Endothelial cell of umbilical vein (primary cell): ENCODE data around the gene GDPGP1. TPM values are rescaled to one million over a fixed set of nuclear protein-coding genes. Genes with fewer than 3 reads are reported as not detected.

Experiments used
- BruUV-seq: library from RNA; stranded (reverse); fragments of 400-500 nt; replicated peaks from 2 replicates; lab custom pipeline; 2021; lab: Mats Ljungman, UMichigan
- CTCF ChIA-PET: fragments of 300-600, 350-600 bp; sonication (Branson Sonifier 250); formaldehyde crosslinking; loops from one replicate; lab custom pipeline; 2021; ENCODE audit warnings: antibody characterized with exemption, inconsistent platforms; lab: Charles Lee
- POLR2A ChIA-PET: fragments of 300-600, 350-600 bp; sonication (Branson Sonifier 250); formaldehyde crosslinking; loops from one replicate; lab custom pipeline; 2021; ENCODE audit warnings: antibody characterized with exemption, inconsistent platforms; lab: Charles Lee
- DNase-seq: peaks from one replicate; pipeline ENCODE4 v3.0.0-alpha.2; 2011; ENCODE audit warnings: low read depth, low spot score
- FAIRE-seq: peaks from 2 replicates; lab custom pipeline; 2011; peaks lifted over from hg19 to GRCh38; lab: Jason Lieb, UNC
- H2AFZ ChIP-seq: 2 replicates; pipeline ENCODE4 v1.6.0; 2012; ENCODE audit warnings: low read depth, low read length, control low read depth, inconsistent platforms
- H3K27ac ChIP-seq: 2 replicates; pipeline ENCODE4 v1.5.1; 2011; ENCODE audit warnings: low read depth, mild to moderate bottlenecking, control low read depth, low read length, moderate library complexity; ENCODE audit not compliant: insufficient read depth
- H3K27me3 ChIP-seq, 2 experiments: 2 replicates each; pipeline versions ENCODE4 v1.6.0 to v1.6.1; 2011; ENCODE audit warnings: low read length in 2 of 2, mixed read lengths in 1 of 2; ENCODE audit not compliant: control insufficient read depth in 2 of 2, insufficient read depth in 2 of 2
- H3K36me3 ChIP-seq, 2 experiments: 2 replicates in 1 of 2; 3 replicates in 1 of 2; pipeline ENCODE4 v1.5.1; 2011; ENCODE audit warnings: low read length in 2 of 2, mild to moderate bottlenecking in 1 of 2, moderate library complexity in 1 of 2; ENCODE audit not compliant: control insufficient read depth in 2 of 2, insufficient read depth in 2 of 2; ENCODE audit errors: extremely low read depth in 1 of 2
- H3K4me1 ChIP-seq: 3 replicates; pipeline ENCODE4 v1.5.1; 2011; ENCODE audit warnings: mild to moderate bottlenecking, low read length; ENCODE audit not compliant: control insufficient read depth, insufficient read depth; ENCODE audit errors: extremely low read depth
- H3K4me2 ChIP-seq: 2 replicates; pipeline ENCODE4 v1.6.1; 2011; ENCODE audit warnings: low read length, control low read depth, mixed read lengths; ENCODE audit not compliant: insufficient read depth
- H3K4me3 ChIP-seq, 3 experiments: fragments of 200-600 bp in 1 of 3; sonication (generic), shearing (Covaris generic) in 1 of 3; replicated peaks in 1 of 3; 2 replicates each; pipeline ENCODE4 v1.5.1; 2011 to 2016; ENCODE audit warnings: control low read depth in 3 of 3, low read length in 3 of 3, mild to moderate bottlenecking in 2 of 3, inconsistent platforms in 1 of 3, low read depth in 1 of 3, moderate library complexity in 1 of 3; ENCODE audit not compliant: insufficient read depth in 1 of 3
- H3K79me2 ChIP-seq: 2 replicates; pipeline ENCODE4 v1.6.0; 2012; ENCODE audit warnings: low read length, inconsistent platforms; ENCODE audit not compliant: control insufficient read depth, insufficient read depth
- H3K9ac ChIP-seq: replicated peaks from 2 replicates; pipeline ENCODE3; 2011; ENCODE audit warnings: low read length, control low read depth; ENCODE audit not compliant: insufficient read depth; ENCODE audit errors: extremely low read depth
- H3K9me1 ChIP-seq: replicated peaks from 3 replicates; pipeline ENCODE4 v1.6.0; 2011; ENCODE audit warnings: mild to moderate bottlenecking, low read length; ENCODE audit not compliant: control insufficient read depth, insufficient read depth; ENCODE audit errors: extremely low read depth
- H3K9me3 ChIP-seq: replicated peaks from 2 replicates; pipeline ENCODE4 v1.5.1; 2012; ENCODE audit warnings: low read length, inconsistent platforms; ENCODE audit not compliant: control insufficient read depth, insufficient read depth
- H4K20me1 ChIP-seq: replicated peaks from 2 replicates; pipeline ENCODE3; 2011; ENCODE audit warnings: mild to moderate bottlenecking, low read length; ENCODE audit not compliant: control insufficient read depth, insufficient read depth; ENCODE audit errors: extremely low read depth
- EZH2 ChIP-seq: IDR thresholded peaks from 2 replicates; pipeline ENCODE4 v1.6.1; 2012; ENCODE audit warnings: borderline replicate concordance, low read depth, mild to moderate bottlenecking, moderate library complexity, low read length, inconsistent platforms; ENCODE audit not compliant: severe bottlenecking
- FOS ChIP-seq: IDR thresholded peaks from 2 replicates; pipeline ENCODE4 v1.6.1; 2011; ENCODE audit warnings: mild to moderate bottlenecking, low read length, moderate library complexity, borderline replicate concordance; ENCODE audit not compliant: insufficient read depth
- GATA2 ChIP-seq: IDR thresholded peaks from 2 replicates; pipeline ENCODE4 v1.7.0; 2011; ENCODE audit warnings: low read depth, mild to moderate bottlenecking, moderate library complexity, mixed read lengths, low read length; ENCODE audit not compliant: insufficient read length, insufficient read depth
- JUN ChIP-seq: IDR thresholded peaks from 2 replicates; pipeline ENCODE4 v1.6.1; 2011; ENCODE audit warnings: borderline replicate concordance, low read depth; ENCODE audit not compliant: insufficient read length, insufficient read depth
- MYC ChIP-seq: IDR thresholded peaks from one replicate; pipeline ENCODE4 v1.6.1; 2011; ENCODE audit warnings: mild to moderate bottlenecking, low read depth, low read length
- POLR2A ChIP-seq: IDR thresholded peaks from 2 replicates; pipeline ENCODE4 v1.6.1; 2012; ENCODE audit warnings: low read depth, mild to moderate bottlenecking, control low read depth, low read length
- POLR2AphosphoS5 ChIP-seq: IDR thresholded peaks from 2 replicates; pipeline ENCODE4 v1.6.1; 2012; ENCODE audit warnings: low read depth, mild to moderate bottlenecking, control low read depth, low read length, moderate library complexity; ENCODE audit not compliant: insufficient read depth
- dilution Hi-C: fragments of 300-500 bp; cut with MboI; formaldehyde crosslinking; loops from one replicate; pipeline ENCODE4 v1.15.0; 2019; ENCODE audit warnings: low sequenced_read_pairs; ENCODE audit not compliant: extremely low pct_ligation_motif_present
- intact Hi-C: fragments of 100-400 bp; cut with micrococcal nuclease; formaldehyde crosslinking; loops from one replicate; pipeline ENCODE4 v1.10.0; 2022
- polyA plus RNA-seq, 4 experiments: library from polyadenylated mRNA; depleted of rRNA in 3 of 4; stranded (reverse) in 3 of 4; unstranded in 1 of 4; fragments of >200 nt; gene quantifications; 2 replicates each; pipeline versions ENCODE4 v1.2.1 to v1.2.3, GENCODE V29; 2011 to 2012; ENCODE audit warnings: missing spikeins in 1 of 4
- total RNA-seq: library from RNA; stranded (reverse); gene quantifications from 2 replicates; pipeline ENCODE4 v1.2.3, GENCODE V29; 2021
- TF ChIP-seq, protein P1 (sequence below), 2 donors: IDR thresholded peaks; 1 replicate in 1 of 2; 2 replicates in 1 of 2; pipeline ENCODE4 v1.5.1; 2011; ENCODE audit warnings: low read length in 2 of 2, mild to moderate bottlenecking in 2 of 2, moderate library complexity in 2 of 2, control low read depth in 1 of 2, inconsistent platforms in 1 of 2, low read depth in 1 of 2; ENCODE audit not compliant: insufficient read depth in 1 of 2; ENCODE audit errors: extremely low read depth in 1 of 2
- TF ChIP-seq, protein P2 (sequence below): IDR thresholded peaks from 2 replicates; pipeline ENCODE4 v1.6.1; 2011; ENCODE audit not compliant: insufficient read depth, insufficient read length

The GDPGP1 gene
- total and polyA plus RNA-seq, 2 donors (not counting 3 experiments of a cell fraction or from before 2014, with no cell fraction given) = 4.8 to 7.2 TPM

DNA sequence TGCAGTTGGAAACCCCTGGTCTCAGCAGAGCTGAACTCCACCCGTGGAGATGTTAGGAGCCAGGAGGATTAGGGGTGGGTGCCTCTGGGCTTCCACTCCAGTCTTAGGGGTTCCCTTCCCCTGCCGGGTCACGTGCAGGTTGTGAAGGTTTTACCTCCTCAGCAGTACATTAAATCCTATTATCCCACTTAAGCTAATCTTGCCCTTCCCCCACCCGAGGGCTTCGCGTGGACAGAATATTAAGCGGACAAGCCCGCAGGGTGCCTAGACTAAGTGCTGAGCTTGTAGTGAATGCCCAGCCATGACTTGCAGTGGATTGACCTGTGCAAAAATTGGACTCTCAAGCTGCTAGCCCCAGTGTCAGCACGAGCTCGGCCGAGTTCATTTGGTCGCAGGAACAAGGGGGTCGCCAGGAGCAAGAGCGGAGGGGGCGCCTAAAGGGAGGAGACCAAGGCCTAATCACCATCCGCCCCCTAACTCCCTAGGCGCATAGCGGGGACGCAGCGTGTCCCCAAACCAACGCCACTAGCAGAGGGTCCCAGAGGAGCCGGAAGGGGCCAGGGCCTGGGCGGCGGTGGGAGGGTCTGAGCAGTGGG is 33.4 kb upstream of the GDPGP1 start:
- Histone ChIP-seq H3K27ac (no peak overlapping the region), H4K20me1 (no peaks in the 10 kb centered on the region), H3K9me3 (no peaks in the 10 kb centered on the region), H3K79me2 (no peaks in the 10 kb centered on the region), H3K36me3 (no peaks in the 10 kb centered on the region), H3K27me3 (no peaks in the 10 kb centered on the region), H3K9me1 (no peaks in the 10 kb centered on the region), H2AFZ (peak overlapping the region; percentile 99), H3K4me3 (peak overlapping the region; percentile 67 to 92 (median 77)), H3K9ac (peak overlapping the region; percentile 32), H3K4me1 (peaks cover 6% of the 10 kb centered on the region), H3K4me2 (peak overlapping the region; percentile 87)
- ChIA-PET POLR2A (interaction anchor here (0.9 to 1.7 kb wide), 3 partner anchors 33 to 98 kb away, joined by 3 to 5 read pairs (median 4); partner anchors contain the start of gene CIB1), CTCF (interaction anchor here (0.6 to 7.5 kb wide), 14 partner anchors 8 to 85 kb away, joined by 3 to 34 read pairs (median 5); partner anchors contain the start of genes NGRN and TTLL13)
- no peak for DNase-seq
- no peak for FAIRE-seq
- dilution Hi-C loops (no loop called here), intact Hi-C loops (loop anchor here (1.0 kb wide), 1 partner anchor 33 kb away; the partner anchor contains the start of gene CIB1)
- TF ChIP-seq GATA2 (no peak), FOS (no peak), MYC (no peak), EZH2 (no peak), POLR2AphosphoS5 (no peak), JUN (no peak), POLR2A (no peak)
- TF ChIP-seq, protein P1, sequence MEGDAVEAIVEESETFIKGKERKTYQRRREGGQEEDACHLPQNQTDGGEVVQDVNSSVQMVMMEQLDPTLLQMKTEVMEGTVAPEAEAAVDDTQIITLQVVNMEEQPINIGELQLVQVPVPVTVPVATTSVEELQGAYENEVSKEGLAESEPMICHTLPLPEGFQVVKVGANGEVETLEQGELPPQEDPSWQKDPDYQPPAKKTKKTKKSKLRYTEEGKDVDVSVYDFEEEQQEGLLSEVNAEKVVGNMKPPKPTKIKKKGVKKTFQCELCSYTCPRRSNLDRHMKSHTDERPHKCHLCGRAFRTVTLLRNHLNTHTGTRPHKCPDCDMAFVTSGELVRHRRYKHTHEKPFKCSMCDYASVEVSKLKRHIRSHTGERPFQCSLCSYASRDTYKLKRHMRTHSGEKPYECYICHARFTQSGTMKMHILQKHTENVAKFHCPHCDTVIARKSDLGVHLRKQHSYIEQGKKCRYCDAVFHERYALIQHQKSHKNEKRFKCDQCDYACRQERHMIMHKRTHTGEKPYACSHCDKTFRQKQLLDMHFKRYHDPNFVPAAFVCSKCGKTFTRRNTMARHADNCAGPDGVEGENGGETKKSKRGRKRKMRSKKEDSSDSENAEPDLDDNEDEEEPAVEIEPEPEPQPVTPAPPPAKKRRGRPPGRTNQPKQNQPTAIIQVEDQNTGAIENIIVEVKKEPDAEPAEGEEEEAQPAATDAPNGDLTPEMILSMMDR (IDR thresholded peaks at IDR 0.05; ENCODE audit: extremely low read depth in 1 of 2, insufficient read depth in 1 of 2, low read depth in 1 of 2, low read length in 2 of 2) = no peak
- TF ChIP-seq, protein P2, sequence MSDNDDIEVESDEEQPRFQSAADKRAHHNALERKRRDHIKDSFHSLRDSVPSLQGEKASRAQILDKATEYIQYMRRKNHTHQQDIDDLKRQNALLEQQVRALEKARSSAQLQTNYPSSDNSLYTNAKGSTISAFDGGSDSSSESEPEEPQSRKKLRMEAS = no peak
- TSS peak; percentile 17 for BruUV-seq
